Thoracic aorta (tissue), 2 donors: ENCODE data around the gene PPP4R2. TPM values are rescaled to one million over a fixed set of nuclear protein-coding genes. Genes with fewer than 3 reads are reported as not detected.

Source experiments
- ATAC-seq: fragments of 150-250 bp; one replicate; pipeline ENCODE4 v1.8.0; 2017; ENCODE audit warnings: low read depth; ENCODE audit not compliant: insufficient number of reproducible peaks, low FRiP score
- DNase-seq: peaks from one replicate; pipeline ENCODE4 v3.0.0-alpha.2; 2020; ENCODE audit warnings: low spot score
- H3K27ac ChIP-seq, 2 donors: fragments of 200-600 bp; sonication (generic); 1 replicate in 1 of 2; 2 replicates in 1 of 2; pipeline ENCODE4 v1.5.1; 2016; ENCODE audit warnings: mild to moderate bottlenecking in 2 of 2, moderate library complexity in 2 of 2
- H3K27me3 ChIP-seq: fragments of 200-600 bp; sonication (generic); replicated peaks from 2 replicates; pipeline ENCODE4 v1.6.0; 2016; ENCODE audit warnings: mild to moderate bottlenecking; ENCODE audit not compliant: insufficient read depth
- H3K36me3 ChIP-seq: fragments of 200-600 bp; sonication (generic); one replicate; pipeline ENCODE4 v1.5.1; 2016
- H3K4me1 ChIP-seq, 2 donors: fragments of 200-600 bp; sonication (generic); 1 replicate in 1 of 2; 2 replicates in 1 of 2; pipeline versions ENCODE4 v1.5.1 to v1.6.0; 2016; ENCODE audit warnings: low read depth in 2 of 2, mild to moderate bottlenecking in 1 of 2; ENCODE audit not compliant: control insufficient read depth in 1 of 2
- H3K4me3 ChIP-seq: fragments of 200-600 bp; sonication (generic); 2 replicates; pipeline ENCODE4 v1.5.1; 2016; ENCODE audit warnings: mild to moderate bottlenecking
- H3K9me3 ChIP-seq: fragments of 200-600 bp; sonication (generic); 2 replicates; pipeline ENCODE4 v1.5.1; 2016
- CTCF ChIP-seq: fragments of 200-600 bp; sonication (generic); IDR thresholded peaks from one replicate; pipeline ENCODE4 v1.5.1; 2019; ENCODE audit warnings: antibody characterized with exemption
- total RNA-seq, 2 donors: library from RNA; depleted of rRNA; stranded (reverse); fragments of >200 nt; gene quantifications; one replicate each; pipeline versions ENCODE4 v1.1.0 to v1.2.3, GENCODE V29; 2016

The PPP4R2 gene
- total RNA-seq, 2 donors from 2014 or later = 39.3 to 47.0 TPM

- no peaks in the 10 kb centered on the region for H3K27me3 ChIP-seq
- peaks cover 0 to 19% of the 10 kb centered on the region in 2 donors for H3K4me1 ChIP-seq
- no peaks in the 10 kb centered on the region for H3K9me3 ChIP-seq
- H3K27ac ChIP-seq = no peak overlapping the region
- no peak for DNase-seq
- no peaks in the 10 kb centered on the region for H3K36me3 ChIP-seq
- no peak for TF ChIP-seq CTCF
- no peak overlapping the region for H3K4me3 ChIP-seq
- no peak for ATAC-seq
Observed at GRCh38 chr3:72961752-72962151, 34.9 kb upstream of the PPP4R2 start.

- H3K4me3 ChIP-seq = no peak overlapping the region
- ATAC-seq (no peak), DNase-seq (no peak)
- H3K27ac ChIP-seq = no peak overlapping the region
- H3K9me3 ChIP-seq = no peaks in the 10 kb centered on the region
- no peaks in the 10 kb centered on the region for H3K27me3 ChIP-seq
- peaks cover 0 to 13% of the 10 kb centered on the region in 2 donors for H3K4me1 ChIP-seq
- peaks cover under 1% of the 10 kb centered on the region for H3K36me3 ChIP-seq
- no peak for TF ChIP-seq CTCF
Observed at GRCh38 chr3:72962317-72962716, 34.3 kb upstream of the PPP4R2 start.

- DNase-seq = no peak
- Histone ChIP-seq H3K4me1 (peaks cover 0 to 4% of the 10 kb centered on the region in 2 donors), H3K9me3 (no peaks in the 10 kb centered on the region), H3K27ac (no peak overlapping the region), H3K4me3 (no peak overlapping the region), H3K27me3 (no peaks in the 10 kb centered on the region), H3K36me3 (peaks cover 13% of the 10 kb centered on the region)
- TF ChIP-seq CTCF = no peak
- ATAC-seq = no peak
Observed at GRCh38 chr3:72964633-72965032, 32.0 kb upstream of the PPP4R2 start.

GRCh38 chr3:72968266-72968664 lies 28.3 kb upstream of the PPP4R2 start:
- no peak overlapping the region for H3K27ac ChIP-seq
- H3K4me1 ChIP-seq = no peaks in the 10 kb centered on the region
- DNase-seq (no peak), ATAC-seq (no peak)
- no peaks in the 10 kb centered on the region for H3K27me3 ChIP-seq
- peaks cover 20% of the 10 kb centered on the region for H3K36me3 ChIP-seq
- no peak overlapping the region for H3K4me3 ChIP-seq
- H3K9me3 ChIP-seq = no peaks in the 10 kb centered on the region
- TF ChIP-seq CTCF = no peak

- peaks cover 20% of the 10 kb centered on the region for H3K36me3 ChIP-seq
- H3K9me3 ChIP-seq = no peaks in the 10 kb centered on the region
- no peaks in the 10 kb centered on the region for H3K27me3 ChIP-seq
- ATAC-seq (no peak), DNase-seq (no peak)
- no peaks in the 10 kb centered on the region for H3K4me1 ChIP-seq
- no peak overlapping the region for H3K27ac ChIP-seq
- H3K4me3 ChIP-seq = no peak overlapping the region
- TF ChIP-seq CTCF = no peak
Observed at GRCh38 chr3:72969766-72970165, 26.8 kb upstream of the PPP4R2 start.
